Hepatocyte (in vitro differentiated cells): ENCODE data around the gene OR10P1. TPM values are rescaled to one million over a fixed set of nuclear protein-coding genes. Genes with fewer than 3 reads are reported as not detected.

Experiments
- DNase-seq: peaks from one replicate; pipeline ENCODE4 v3.0.0-alpha.2; 2016; ENCODE audit warnings: low spot score
- H2AFZ ChIP-seq: fragments of 200-600 bp; sonication (generic); 2 replicates; pipeline ENCODE4 v1.6.0; 2016; ENCODE audit warnings: antibody characterized with exemption, mild to moderate bottlenecking
- H3K27ac ChIP-seq: fragments of 200-600 bp; sonication (generic); 2 replicates; pipeline ENCODE4 v1.5.1; 2016; ENCODE audit warnings: mild to moderate bottlenecking
- H3K27me3 ChIP-seq: fragments of 200-600 bp; sonication (generic); 2 replicates; pipeline ENCODE4 v1.6.1; 2016
- H3K36me3 ChIP-seq: fragments of 200-600 bp; sonication (generic); replicated peaks from 2 replicates; pipeline ENCODE4 v1.5.1; 2016; ENCODE audit warnings: low read depth; ENCODE audit not compliant: insufficient read depth
- H3K4me1 ChIP-seq: fragments of 200-600 bp; sonication (generic); 2 replicates; pipeline ENCODE4 v1.5.1; 2016; ENCODE audit warnings: mild to moderate bottlenecking, moderate library complexity; ENCODE audit not compliant: insufficient read depth
- H3K4me2 ChIP-seq: fragments of 200-600 bp; sonication (generic); 2 replicates; pipeline ENCODE4 v1.6.0; 2016
- H3K4me3 ChIP-seq: fragments of 200-600 bp; sonication (generic); 2 replicates; pipeline ENCODE4 v1.5.1; 2016; ENCODE audit warnings: mild to moderate bottlenecking
- H3K79me2 ChIP-seq: fragments of 200-600 bp; sonication (generic); 2 replicates; pipeline ENCODE4 v1.6.0; 2017; ENCODE audit warnings: mild to moderate bottlenecking
- H3K9me2 ChIP-seq: fragments of 200-600 bp; sonication (generic); replicated peaks from 2 replicates; pipeline ENCODE4 v1.6.0; 2017; ENCODE audit warnings: mild to moderate bottlenecking; ENCODE audit not compliant: insufficient read depth
- H3K9me3 ChIP-seq: fragments of 200-600 bp; sonication (generic); 2 replicates; pipeline ENCODE4 v1.5.1; 2016; ENCODE audit warnings: low read depth, mild to moderate bottlenecking
- H4K20me1 ChIP-seq: fragments of 200-600 bp; sonication (generic); 2 replicates; pipeline ENCODE4 v1.6.0; 2016; ENCODE audit warnings: mild to moderate bottlenecking; ENCODE audit not compliant: insufficient read depth, poor library complexity, severe bottlenecking
- CTCF ChIP-seq: fragments of 200-600 bp; sonication (generic); IDR thresholded peaks from 2 replicates; pipeline ENCODE4 v1.5.1; 2016; ENCODE audit warnings: antibody characterized with exemption, mild to moderate bottlenecking; ENCODE audit not compliant: poor library complexity
- EZH2 ChIP-seq: fragments of 200-600 bp; sonication (generic); IDR thresholded peaks from 2 replicates; pipeline ENCODE4 v1.6.1; 2016; ENCODE audit warnings: antibody characterized with exemption, mild to moderate bottlenecking, borderline replicate concordance
- EZH2phosphoT487 ChIP-seq: fragments of 200-600 bp; sonication (generic); IDR thresholded peaks from one replicate; pipeline ENCODE4 v1.6.1; 2018; ENCODE audit warnings: antibody characterized with exemption, mild to moderate bottlenecking, low read depth, moderate library complexity; ENCODE audit not compliant: unreplicated experiment, severe bottlenecking
- WGBS: methylation state at CpG from one replicate; pipeline ENCODE4 v1.1.6; 2016; ENCODE audit warnings: low lambda C conversion rate; ENCODE audit errors: missing lambda C conversion rate; 5-methylcytosine and 5-hydroxymethylcytosine counted together
- polyA plus RNA-seq: library from polyadenylated mRNA; unstranded; fragments of >200 nt; fragmentation: Nextera tagmentation; extraction: Ambion mirVana; gene quantifications from 2 replicates; pipeline ENCODE4 v1.2.1, GENCODE V29; 2016
- total RNA-seq: library from RNA; depleted of rRNA; stranded (reverse); fragments of >200 nt; gene quantifications from 2 replicates; pipeline ENCODE4 v1.2.3, GENCODE V29; 2014

Gene OR10P1
- total and polyA plus RNA-seq, 2 experiments from 2014 or later = not detected

- no peaks in the 10 kb centered on the region for H4K20me1 ChIP-seq
- no peaks in the 10 kb centered on the region for H3K36me3 ChIP-seq
- H3K9me3 ChIP-seq = no peaks in the 10 kb centered on the region
- no peaks in the 10 kb centered on the region for H3K9me2 ChIP-seq
- H3K4me1 ChIP-seq = no peaks in the 10 kb centered on the region
- no peak for DNase-seq
- no peak overlapping the region for H3K4me3 ChIP-seq
- TF ChIP-seq EZH2 (no peak), EZH2phosphoT487 (no peak), CTCF (no peak)
- 83% methylated on average over 5 of the region's 5 CpGs for WGBS
- no peaks in the 10 kb centered on the region for H3K79me2 ChIP-seq
- H3K27ac ChIP-seq = no peak overlapping the region
- H3K27me3 ChIP-seq = no peaks in the 10 kb centered on the region
- H2AFZ ChIP-seq = no peak overlapping the region
- H3K4me2 ChIP-seq = no peak overlapping the region
These were observed 5.0 kb upstream of the OR10P1 start for GRCh38 chr12:55631733-55632132.

- Histone ChIP-seq H3K9me3 (no peaks in the 10 kb centered on the region), H2AFZ (no peak overlapping the region), H3K27ac (no peak overlapping the region), H3K79me2 (no peaks in the 10 kb centered on the region), H3K36me3 (no peaks in the 10 kb centered on the region), H4K20me1 (no peaks in the 10 kb centered on the region), H3K4me2 (no peak overlapping the region), H3K4me3 (no peak overlapping the region), H3K27me3 (no peaks in the 10 kb centered on the region), H3K9me2 (no peaks in the 10 kb centered on the region), H3K4me1 (no peaks in the 10 kb centered on the region)
- DNase-seq = no peak
- no peak for TF ChIP-seq EZH2phosphoT487
- TF ChIP-seq CTCF = no peak
- no peak for TF ChIP-seq EZH2
- whole genome bisulfite sequencing = 94% methylated on average over 4 of the region's 4 CpGs
These were observed 3.5 kb upstream of the OR10P1 start for GRCh38 chr12:55633151-55633550.

- no peaks in the 10 kb centered on the region for H3K36me3 ChIP-seq
- no peaks in the 10 kb centered on the region for H3K27me3 ChIP-seq
- no peaks in the 10 kb centered on the region for H4K20me1 ChIP-seq
- H3K4me3 ChIP-seq = no peak overlapping the region
- no peak for DNase-seq
- no peaks in the 10 kb centered on the region for H3K4me1 ChIP-seq
- TF ChIP-seq EZH2phosphoT487 = no peak
- no peak for TF ChIP-seq CTCF
- TF ChIP-seq EZH2 = no peak
- WGBS = 90% methylated on average over 6 of the region's 6 CpGs
- no peaks in the 10 kb centered on the region for H3K9me2 ChIP-seq
- no peak overlapping the region for H3K4me2 ChIP-seq
- H3K79me2 ChIP-seq = no peaks in the 10 kb centered on the region
- H3K9me3 ChIP-seq = no peaks in the 10 kb centered on the region
- H2AFZ ChIP-seq = no peak overlapping the region
- no peak overlapping the region for H3K27ac ChIP-seq
These were observed 506 bp upstream of the OR10P1 start for GRCh38 chr12:55636116-55636655.

GRCh38 chr12:55637467-55637866 lies 775 bp downstream of the OR10P1 start:
- Histone ChIP-seq H3K9me2 (no peaks in the 10 kb centered on the region), H3K36me3 (no peaks in the 10 kb centered on the region), H3K4me3 (no peak overlapping the region), H2AFZ (no peak overlapping the region), H4K20me1 (no peaks in the 10 kb centered on the region), H3K9me3 (no peaks in the 10 kb centered on the region), H3K27me3 (no peaks in the 10 kb centered on the region), H3K4me1 (no peaks in the 10 kb centered on the region), H3K27ac (no peak overlapping the region), H3K79me2 (no peaks in the 10 kb centered on the region), H3K4me2 (no peak overlapping the region)
- TF ChIP-seq CTCF (no peak), EZH2phosphoT487 (no peak), EZH2 (no peak)
- WGBS = 93% methylated on average over 15 of the region's 15 CpGs
- no peak for DNase-seq
